Measurements from ENCODE around the gene GLYR1. TPM values are rescaled to one million over a fixed set of nuclear protein-coding genes. Genes with fewer than 3 reads are reported as not detected.

GLYR1 gene
- 43.4 and 62.9 TPM in 2 replicates for total RNA-seq

GRCh38 chr16:4846901-4847773, at the start of gene GLYR1, which contains the start of gene UBN1:
Gene GLYR1, minus strand, starts transcription at chr16:4847288. Its CDS starts 23 bp downstream, at chr16:4847265.
Gene UBN1, plus strand, starts transcription at chr16:4847481. Its CDS starts 5,437 bp downstream, at chr16:4852918.

GRCh38 chr16:4801962-4802658, 45.0 kb downstream of the GLYR1 start, which contains the start of gene ROGDI:
Gene ROGDI, minus strand, starts transcription at chr16:4802633. Its CDS starts 62 bp downstream, at chr16:4802571.

GRCh38 chr16:4795181-4795827, 51.8 kb downstream of the GLYR1 start, which contains the start of gene SMIM22:
Gene SMIM22, plus strand, starts transcription at chr16:4795369. Its CDS starts 366 bp downstream, at chr16:4795735.

GRCh38 chr16:4787627-4788482, 59.2 kb downstream of the GLYR1 start, which contains the start of gene SEPTIN12:
Gene SEPTIN12, minus strand, starts transcription at chr16:4788345. Its CDS starts 700 bp downstream, at chr16:4787645.

GRCh38 chr16:4766875-4767628, 80.0 kb downstream of the GLYR1 start, which contains the start of gene ZNF500:
Gene ZNF500, minus strand, starts transcription at chr16:4767162. Its CDS starts 1,184 bp downstream, at chr16:4765978.

Other genes with a start within 250 kb of the GLYR1 start
- gene UBALD1, start 232.4 kb downstream of the GLYR1 start, total RNA-seq: 3.5 and 5.9 TPM in 2 replicates
- gene MGRN1, start 222.5 kb downstream of the GLYR1 start, total RNA-seq: 22.8 and 25.9 TPM in 2 replicates
- 18.0 and 33.2 TPM in 2 replicates for gene NUDT16L1, start 153.7 kb downstream of the GLYR1 start, total RNA-seq
- gene ANKS3, start 113.0 kb downstream of the GLYR1 start, total RNA-seq: 33.7 and 45.4 TPM in 2 replicates
- gene DNAAF8, start 112.8 kb downstream of the GLYR1 start, total RNA-seq: 2.5 and 2.8 TPM in 2 replicates
- gene ZNF500, start 80.1 kb downstream of the GLYR1 start, total RNA-seq: 7.0 and 7.1 TPM in 2 replicates
- gene SEPTIN12, start 58.9 kb downstream of the GLYR1 start, total RNA-seq: not detected in 2 replicates
- not detected in 2 replicates for gene SMIM22, start 51.9 kb downstream of the GLYR1 start, total RNA-seq
- 16.6 and 21.1 TPM in 2 replicates for gene ROGDI, start 44.7 kb downstream of the GLYR1 start, total RNA-seq
- gene UBN1, start 193 bp upstream of the GLYR1 start, total RNA-seq: 20.9 and 21.7 TPM in 2 replicates
- gene PPL, start 89.9 kb upstream of the GLYR1 start, total RNA-seq: 1.5 and 11.6 TPM in 2 replicates
- gene SEC14L5, start 111.0 kb upstream of the GLYR1 start, total RNA-seq: 0.28 TPM in 1 of 2 replicates, not detected in the other
- gene NAGPA, start 186.6 kb upstream of the GLYR1 start, total RNA-seq: 9.4 and 16.1 TPM in 2 replicates
- gene C16orf89, start 218.7 kb upstream of the GLYR1 start, total RNA-seq: 1.1 TPM in 1 of 2 replicates, not detected in the other
- 34.4 and 52.1 TPM in 2 replicates for gene ALG1, start 224.6 kb upstream of the GLYR1 start, total RNA-seq

Data from regular cardiac myocyte (primary cell).